ENCODE data around the gene FAM222A.

FAM222A gene

DNA sequence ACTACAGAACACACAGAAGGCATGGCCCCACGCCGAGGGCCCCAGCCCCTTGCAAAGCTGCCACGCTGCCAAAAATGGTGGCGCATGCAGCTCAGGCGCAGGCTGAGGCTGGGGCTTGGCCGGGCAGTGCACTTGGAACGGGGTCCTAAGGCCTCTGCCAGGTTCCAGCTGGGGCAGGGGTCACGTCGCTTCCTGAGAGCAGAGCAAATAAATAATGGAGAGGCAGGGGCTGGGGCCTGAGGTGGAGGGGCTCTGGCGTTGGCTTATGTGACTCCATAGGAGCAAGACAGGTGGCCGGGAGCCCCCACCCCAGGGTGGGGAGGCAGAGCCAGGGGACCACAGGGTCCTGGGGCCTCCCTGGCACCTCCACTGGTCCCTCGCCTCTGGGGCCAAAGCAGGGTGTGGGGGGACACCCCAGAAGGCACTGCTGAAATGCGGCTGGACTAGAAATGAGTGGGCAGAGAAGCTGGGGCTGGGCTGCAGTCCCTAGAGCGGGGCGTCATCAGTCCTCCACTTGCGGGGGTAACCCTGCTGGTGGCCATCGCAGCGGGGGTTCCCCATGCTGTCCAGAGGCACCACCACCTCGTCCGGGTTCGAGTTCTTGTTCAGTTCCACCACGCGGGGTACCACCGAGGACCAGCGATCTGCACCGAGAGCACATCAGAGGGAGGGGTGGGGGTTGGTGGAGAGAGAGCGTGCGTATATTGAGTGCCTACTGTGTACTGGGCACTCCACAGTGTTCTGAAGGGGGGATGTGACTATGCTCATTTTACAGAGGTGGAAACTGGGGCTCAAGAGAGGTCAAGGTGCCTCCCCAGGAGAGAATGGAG, 69.7 kb downstream of the FAM222A start:
- in situ Hi-C loops (cut with HindIII; ENCODE audit: low sequenced_read_pairs): loop anchor here (25.0 kb wide), 1 partner anchor 246 kb away; no protein-coding TSS in a partner anchor
- DNase-seq (ENCODE audit: low read depth): no peak
- TF ChIP-seq, protein P1, sequence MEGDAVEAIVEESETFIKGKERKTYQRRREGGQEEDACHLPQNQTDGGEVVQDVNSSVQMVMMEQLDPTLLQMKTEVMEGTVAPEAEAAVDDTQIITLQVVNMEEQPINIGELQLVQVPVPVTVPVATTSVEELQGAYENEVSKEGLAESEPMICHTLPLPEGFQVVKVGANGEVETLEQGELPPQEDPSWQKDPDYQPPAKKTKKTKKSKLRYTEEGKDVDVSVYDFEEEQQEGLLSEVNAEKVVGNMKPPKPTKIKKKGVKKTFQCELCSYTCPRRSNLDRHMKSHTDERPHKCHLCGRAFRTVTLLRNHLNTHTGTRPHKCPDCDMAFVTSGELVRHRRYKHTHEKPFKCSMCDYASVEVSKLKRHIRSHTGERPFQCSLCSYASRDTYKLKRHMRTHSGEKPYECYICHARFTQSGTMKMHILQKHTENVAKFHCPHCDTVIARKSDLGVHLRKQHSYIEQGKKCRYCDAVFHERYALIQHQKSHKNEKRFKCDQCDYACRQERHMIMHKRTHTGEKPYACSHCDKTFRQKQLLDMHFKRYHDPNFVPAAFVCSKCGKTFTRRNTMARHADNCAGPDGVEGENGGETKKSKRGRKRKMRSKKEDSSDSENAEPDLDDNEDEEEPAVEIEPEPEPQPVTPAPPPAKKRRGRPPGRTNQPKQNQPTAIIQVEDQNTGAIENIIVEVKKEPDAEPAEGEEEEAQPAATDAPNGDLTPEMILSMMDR (IDR thresholded peaks at IDR 0.05; ENCODE audit: low read depth, low read length, missing control alignments): no peak
- no peak overlapping the region for H3K4me3 ChIP-seq (ENCODE audit: low read depth, low read length)

DNA sequence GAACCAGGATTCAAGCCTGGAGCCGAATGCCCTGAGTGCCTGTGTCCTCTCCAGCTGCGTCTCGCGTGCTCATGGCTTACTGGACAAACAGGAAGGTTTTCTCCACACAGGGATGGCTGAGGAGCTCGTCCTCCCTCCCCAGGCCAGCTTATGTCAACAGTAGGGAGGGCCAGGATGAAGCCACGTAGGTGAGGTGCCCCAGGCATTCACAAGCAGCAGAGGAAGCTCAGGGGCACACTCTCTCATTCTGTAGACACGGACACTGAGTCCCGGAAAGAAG, 70.3 kb downstream of the FAM222A start:
- in situ Hi-C loops (cut with HindIII; ENCODE audit: low sequenced_read_pairs): loop anchor here (25.0 kb wide), 1 partner anchor 247 kb away; no protein-coding TSS in a partner anchor
- H3K4me3 ChIP-seq (ENCODE audit: low read depth, low read length): no peak overlapping the region
- no peak for DNase-seq (ENCODE audit: low read depth)
- TF ChIP-seq, protein P1 (IDR thresholded peaks at IDR 0.05; ENCODE audit: low read depth, low read length, missing control alignments): no peak

DNA sequence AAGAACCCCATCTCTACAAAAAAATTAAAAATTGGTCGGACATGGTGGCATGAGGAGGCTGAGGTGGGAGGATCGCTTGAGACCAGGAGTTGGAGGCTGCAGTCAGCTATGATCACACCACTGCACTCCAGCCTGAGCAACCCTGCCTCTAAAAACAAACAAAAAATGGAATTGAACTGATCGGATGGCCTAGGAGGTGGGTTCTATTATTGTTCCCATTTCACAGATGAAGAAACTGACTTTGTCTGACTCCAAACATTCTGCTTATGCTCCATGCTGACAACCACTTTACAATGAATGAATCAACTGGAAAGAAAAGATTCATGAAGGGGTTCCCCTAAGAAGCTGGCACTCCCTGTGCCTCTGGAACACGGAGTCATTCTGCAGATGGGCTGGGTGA, 72.2 kb downstream of the FAM222A start:
- in situ Hi-C loops (cut with HindIII; ENCODE audit: low sequenced_read_pairs): loop anchor here (25.0 kb wide), 1 partner anchor 249 kb away; no protein-coding TSS in a partner anchor
- TF ChIP-seq, protein P1 (IDR thresholded peaks at IDR 0.05; ENCODE audit: low read depth, low read length, missing control alignments): no peak
- no peak for DNase-seq (ENCODE audit: low read depth)
- H3K4me3 ChIP-seq (ENCODE audit: low read depth, low read length): no peak overlapping the region

DNA sequence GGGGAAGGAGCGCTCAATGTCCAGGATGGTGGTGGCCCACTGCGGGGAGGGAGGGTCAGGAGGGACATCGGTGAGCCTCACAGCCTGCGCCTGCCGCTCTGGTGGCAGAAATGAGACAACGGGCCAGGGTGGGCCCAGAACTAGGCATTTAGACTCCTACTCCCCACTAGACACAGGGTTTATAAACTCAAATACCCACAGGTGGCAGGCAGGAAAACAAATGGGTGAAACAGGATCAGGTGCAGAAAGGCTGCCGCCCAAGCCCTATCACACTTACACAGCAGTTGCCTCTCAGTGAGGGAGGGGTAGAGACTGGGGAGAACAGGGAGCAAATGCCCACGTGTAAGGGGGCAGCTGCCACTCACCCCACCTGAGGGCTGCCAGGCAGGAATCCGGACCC, 73.2 kb downstream of the FAM222A start:
- no peak overlapping the region for H3K4me3 ChIP-seq (ENCODE audit: low read depth, low read length)
- in situ Hi-C loops (cut with HindIII; ENCODE audit: low sequenced_read_pairs): loop anchor here (25.0 kb wide), 1 partner anchor 249 kb away; no protein-coding TSS in a partner anchor
- TF ChIP-seq, protein P1 (IDR thresholded peaks at IDR 0.05; ENCODE audit: low read depth, low read length, missing control alignments): no peak
- DNase-seq (ENCODE audit: low read depth): no peak

DNA sequence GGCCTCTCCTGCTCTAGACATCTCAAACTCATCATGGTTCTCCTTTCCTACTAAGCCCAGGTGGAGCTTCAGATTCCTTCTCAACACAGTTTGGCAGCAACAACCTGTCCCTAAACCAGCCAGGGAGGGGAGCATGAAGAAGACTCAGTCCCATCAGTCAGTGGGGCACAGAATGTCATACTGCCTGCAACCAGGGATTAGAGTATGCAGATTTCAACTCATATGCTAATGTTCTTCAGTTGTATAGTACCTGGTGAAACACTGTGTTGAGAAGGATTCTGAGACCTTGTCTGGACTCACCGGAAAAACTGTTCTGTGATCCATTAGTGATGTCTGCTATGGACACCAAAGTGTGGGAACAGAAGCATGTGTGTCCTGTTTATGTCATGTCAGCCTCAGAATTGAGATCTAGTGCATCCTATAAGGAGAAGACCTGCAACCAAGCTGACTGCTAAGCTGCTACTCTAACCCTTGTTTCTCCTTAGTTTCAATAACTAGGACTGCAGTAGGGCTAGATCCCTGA, 76.0 kb downstream of the FAM222A start:
- TF ChIP-seq, protein P1 (IDR thresholded peaks at IDR 0.05; ENCODE audit: low read depth, low read length, missing control alignments): no peak
- no peak overlapping the region for H3K4me3 ChIP-seq (ENCODE audit: low read depth, low read length)
- DNase-seq (ENCODE audit: low read depth): no peak
- in situ Hi-C loops (cut with HindIII; ENCODE audit: low sequenced_read_pairs): loop anchor here (25.0 kb wide), 1 partner anchor 252 kb away; no protein-coding TSS in a partner anchor

DNA sequence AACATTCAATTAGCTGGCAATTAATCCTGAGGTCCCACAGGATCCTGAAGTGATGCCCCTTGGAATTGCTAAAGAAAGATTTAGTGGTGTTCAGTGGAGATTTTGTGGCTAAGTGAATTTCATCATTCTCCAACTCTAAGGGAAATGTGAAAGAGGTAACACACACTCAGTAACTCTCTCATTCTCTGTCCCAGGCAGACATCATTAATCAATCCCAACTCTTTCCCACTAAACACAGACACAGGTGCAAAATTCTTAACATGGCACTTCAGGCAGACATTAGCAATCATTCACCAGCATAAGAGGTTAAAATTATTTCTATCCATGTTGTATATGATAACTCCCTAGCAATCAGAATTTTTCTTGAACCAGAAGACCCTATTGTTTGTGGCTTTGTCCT, 79.4 kb downstream of the FAM222A start:
- DNase-seq (ENCODE audit: low read depth): no peak
- TF ChIP-seq, protein P1 (IDR thresholded peaks at IDR 0.05; ENCODE audit: low read depth, low read length, missing control alignments): no peak
- H3K4me3 ChIP-seq (ENCODE audit: low read depth, low read length): no peak overlapping the region
- in situ Hi-C loops (cut with HindIII; ENCODE audit: low sequenced_read_pairs): loop anchor here (25.0 kb wide), 1 partner anchor 256 kb away; no protein-coding TSS in a partner anchor
